ENCODE results near the gene NARF.

- TF ChIP-seq CTCF (IDR thresholded peaks at IDR 0.05) (no peak), EZH2 (IDR thresholded peaks at IDR 0.05; ENCODE audit: borderline replicate concordance, insufficient read depth, low read depth, low read length, poor library complexity, severe bottlenecking) (no peak)
Observed at GRCh38 chr17:82429824-82430223, 28.7 kb upstream of the NARF start.
